B cell (primary cell): Measurements from ENCODE around the gene ARHGEF10L. TPM values are rescaled to one million over a fixed set of nuclear protein-coding genes. Genes with fewer than 3 reads are reported as not detected.

Source experiments
- ATAC-seq: fragments of 200-7000 bp; cut with Tn5 transposase; one replicate; pipeline ENCODE4 v1.10.0; 2021; ENCODE audit warnings: low read depth, mild to moderate bottlenecking, moderate number of reproducible peaks, moderate library complexity
- CTCF ChIA-PET: fragments of 350-600 bp; sonication (Branson Sonifier 250); formaldehyde crosslinking; loops from one replicate; lab custom pipeline; 2021; ENCODE audit warnings: antibody characterized with exemption, inconsistent platforms; lab: Charles Lee
- POLR2A ChIA-PET: fragments of 350-600 bp; sonication (Branson Sonifier 250); formaldehyde crosslinking; loops from one replicate; lab custom pipeline; 2021; ENCODE audit warnings: antibody characterized with exemption; lab: Charles Lee
- DNase-seq: peaks from one replicate; pipeline ENCODE4 v3.0.0; 2013
- H2AFZ ChIP-seq: 2 replicates; pipeline ENCODE4 v1.6.1; 2012; ENCODE audit warnings: mild to moderate bottlenecking, low read depth, low read length; ENCODE audit not compliant: insufficient read depth, poor library complexity, severe bottlenecking
- H3K27ac ChIP-seq, 2 donors: 1 replicate in 1 of 2; 2 replicates in 1 of 2; pipeline ENCODE4 v1.5.1; 2012 to 2013; ENCODE audit warnings: low read length in 2 of 2, mild to moderate bottlenecking in 2 of 2, moderate library complexity in 1 of 2
- H3K27me3 ChIP-seq, 4 experiments: fragments of 200-600 bp in 1 of 4; sonication (generic) in 1 of 4; replicated peaks in 1 of 4; 1 replicate in 2 of 4; 2 replicates in 2 of 4; pipeline versions ENCODE4 v1.6.1 to v1.7.0; 2013 to 2016; ENCODE audit warnings: low read length in 3 of 4, mild to moderate bottlenecking in 2 of 4, mixed read lengths in 1 of 4, moderate library complexity in 1 of 4; ENCODE audit not compliant: insufficient read depth in 4 of 4, control insufficient read depth in 3 of 4; ENCODE audit errors: control extremely low read depth in 1 of 4
- H3K36me3 ChIP-seq, 2 experiments: replicated peaks in 1 of 2; 1 replicate in 1 of 2; 2 replicates in 1 of 2; pipeline versions ENCODE4 v1.6.1 to v1.7.1; 2013; ENCODE audit warnings: low read length in 1 of 2; ENCODE audit not compliant: insufficient read depth in 2 of 2, control insufficient read depth in 1 of 2; ENCODE audit errors: control extremely low read depth in 1 of 2, extremely low read depth in 1 of 2
- H3K4me1 ChIP-seq, 2 donors: fragments of 200-600 bp in 1 of 2; sonication (generic) in 1 of 2; 1 replicate in 1 of 2; 2 replicates in 1 of 2; pipeline versions ENCODE4 v1.5.1 to v1.6.1; 2013 to 2017; ENCODE audit warnings: low read length in 2 of 2; ENCODE audit not compliant: control insufficient read depth in 2 of 2, insufficient read depth in 2 of 2
- H3K4me2 ChIP-seq: replicated peaks from 2 replicates; pipeline ENCODE3; 2012; ENCODE audit warnings: mild to moderate bottlenecking, low read depth, low read length; ENCODE audit not compliant: poor library complexity, severe bottlenecking
- H3K4me3 ChIP-seq, 5 experiments: fragments of 200-600 bp in 1 of 5; sonication (generic) in 1 of 5; 1 replicate in 3 of 5; 2 replicates in 2 of 5; pipeline versions ENCODE4 v1.5.1 to v1.7.0; 2011 to 2016; ENCODE audit warnings: low read length in 4 of 5, mild to moderate bottlenecking in 4 of 5, low read depth in 2 of 5, control low read depth in 1 of 5, moderate library complexity in 1 of 5; ENCODE audit not compliant: insufficient read depth in 1 of 5; ENCODE audit errors: control extremely low read depth in 1 of 5, extremely low read depth in 1 of 5
- H3K79me2 ChIP-seq: fragments of 200-600 bp; sonication (generic); one replicate; pipeline ENCODE4 v1.6.0; 2016; ENCODE audit warnings: low read length; ENCODE audit not compliant: control insufficient read depth, insufficient read depth
- H3K9ac ChIP-seq: fragments of 200-600 bp; sonication (generic); 2 replicates; pipeline ENCODE4 v1.6.1; 2017; ENCODE audit warnings: mild to moderate bottlenecking, low read length, moderate library complexity
- H3K9me3 ChIP-seq, 3 donors: one replicate each; pipeline versions ENCODE4 v1.6.1 to v1.7.1; 2013; ENCODE audit warnings: low read length in 2 of 3; ENCODE audit not compliant: control insufficient read depth in 2 of 3, insufficient read depth in 1 of 3; ENCODE audit errors: control extremely low read depth in 1 of 3
- H4K20me1 ChIP-seq: 2 replicates; pipeline ENCODE4 v1.6.0; 2012; ENCODE audit warnings: mild to moderate bottlenecking, low read length; ENCODE audit not compliant: insufficient read depth, control insufficient read depth, poor library complexity, severe bottlenecking
- H3K27ac Mint-ChIP-seq: one replicate; pipeline ENCODE4 v1.8.0; 2021; ENCODE audit warnings: mixed read lengths
- H3K27me3 Mint-ChIP-seq: one replicate; pipeline ENCODE4 v1.8.0; 2021; ENCODE audit warnings: mixed read lengths
- H3K4me1 Mint-ChIP-seq: one replicate; pipeline ENCODE4 v1.8.0; 2021; ENCODE audit warnings: mixed read lengths
- H3K4me3 Mint-ChIP-seq: one replicate; pipeline ENCODE4 v1.8.0; 2021; ENCODE audit warnings: mixed read lengths
- H3K9me3 Mint-ChIP-seq: one replicate; pipeline ENCODE4 v1.8.0; 2022; ENCODE audit warnings: mixed read lengths; ENCODE audit not compliant: insufficient read depth
- EZH2 ChIP-seq: IDR thresholded peaks from 2 replicates; pipeline ENCODE4 v1.6.1; 2012; ENCODE audit warnings: borderline replicate concordance, low read depth, mild to moderate bottlenecking, moderate library complexity, low read length; ENCODE audit not compliant: insufficient read depth, poor library complexity, severe bottlenecking
- WGBS: methylation state at CpG from one replicate; pipeline ENCODE4 v1.1.5; 2013; ENCODE audit warnings: missing lambda C conversion rate; ENCODE audit not compliant: insufficient coverage; 5-methylcytosine and 5-hydroxymethylcytosine counted together
- intact Hi-C: fragments of 100-400 bp; cut with micrococcal nuclease; formaldehyde crosslinking; loops from one replicate; pipeline ENCODE4 v1.10.0; 2022
- polyA plus RNA-seq: library from polyadenylated mRNA; depleted of rRNA; stranded (reverse); fragments of >200 nt; gene quantifications from 2 replicates; pipeline ENCODE4 v1.2.3, GENCODE V29; 2012
- total RNA-seq, 2 donors: library from RNA; stranded (reverse); fragments of 120-200 nt in 1 of 2; gene quantifications; 1 replicate in 1 of 2; 2 replicates in 1 of 2; pipeline versions ENCODE4 v1.2.3 to v1.2.4, GENCODE V29; 2013 to 2022
- TF ChIP-seq, protein P1 (sequence below): fragments of 200-600 bp; IDR thresholded peaks from one replicate; pipeline ENCODE4 v1.8.0; 2022; ENCODE audit warnings: antibody characterized with exemption, mild to moderate bottlenecking

The ARHGEF10L gene
- total and polyA plus RNA-seq, 2 donors (not counting 1 experiment from before 2014, with no cell fraction given), result 2.0 to 4.9 TPM

DNA sequence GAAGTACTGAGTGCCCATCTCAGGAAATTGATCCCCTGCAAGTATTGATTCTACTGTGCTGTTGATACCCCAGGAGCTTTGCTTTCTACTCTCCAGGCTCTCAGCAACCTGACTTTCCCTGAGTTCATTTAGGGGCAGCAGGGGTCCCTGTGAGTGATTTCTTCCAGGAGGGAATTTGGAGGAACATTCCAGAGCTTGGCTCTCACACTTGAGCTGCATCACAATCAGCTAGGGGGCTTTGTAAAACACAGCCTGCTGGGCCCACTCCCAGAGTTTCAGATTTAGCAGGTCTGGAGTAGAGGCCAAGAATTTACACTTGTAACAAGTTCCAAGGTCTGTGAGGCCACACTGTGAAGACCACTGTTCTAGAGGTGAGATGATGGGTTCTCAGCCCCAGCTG is 199.6 kb downstream of the ARHGEF10L start:
- H3K27ac ChIP-seq, result no peak overlapping the region
- no peak for TF ChIP-seq EZH2
- TF ChIP-seq, protein P1, sequence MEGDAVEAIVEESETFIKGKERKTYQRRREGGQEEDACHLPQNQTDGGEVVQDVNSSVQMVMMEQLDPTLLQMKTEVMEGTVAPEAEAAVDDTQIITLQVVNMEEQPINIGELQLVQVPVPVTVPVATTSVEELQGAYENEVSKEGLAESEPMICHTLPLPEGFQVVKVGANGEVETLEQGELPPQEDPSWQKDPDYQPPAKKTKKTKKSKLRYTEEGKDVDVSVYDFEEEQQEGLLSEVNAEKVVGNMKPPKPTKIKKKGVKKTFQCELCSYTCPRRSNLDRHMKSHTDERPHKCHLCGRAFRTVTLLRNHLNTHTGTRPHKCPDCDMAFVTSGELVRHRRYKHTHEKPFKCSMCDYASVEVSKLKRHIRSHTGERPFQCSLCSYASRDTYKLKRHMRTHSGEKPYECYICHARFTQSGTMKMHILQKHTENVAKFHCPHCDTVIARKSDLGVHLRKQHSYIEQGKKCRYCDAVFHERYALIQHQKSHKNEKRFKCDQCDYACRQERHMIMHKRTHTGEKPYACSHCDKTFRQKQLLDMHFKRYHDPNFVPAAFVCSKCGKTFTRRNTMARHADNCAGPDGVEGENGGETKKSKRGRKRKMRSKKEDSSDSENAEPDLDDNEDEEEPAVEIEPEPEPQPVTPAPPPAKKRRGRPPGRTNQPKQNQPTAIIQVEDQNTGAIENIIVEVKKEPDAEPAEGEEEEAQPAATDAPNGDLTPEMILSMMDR, result no peak
- H3K27me3 ChIP-seq, result peaks cover 0 to 8% (median 0%) of the 10 kb centered on the region in 4 experiments
- no peak for DNase-seq
- no peak overlapping the region for H3K9ac ChIP-seq
- Mint-ChIP-seq H3K4me1 (no peaks in the 10 kb centered on the region), H3K27ac (no peak overlapping the region), H3K4me3 (no peak overlapping the region), H3K27me3 (peaks cover 19% of the 10 kb centered on the region), H3K9me3 (no peaks in the 10 kb centered on the region)
- POLR2A ChIA-PET, result no interaction called here
- H3K4me1 ChIP-seq, result no peaks in the 10 kb centered on the region
- H3K36me3 ChIP-seq, result no peaks in the 10 kb centered on the region
- H3K4me2 ChIP-seq, result no peak overlapping the region
- no peaks in the 10 kb centered on the region for H4K20me1 ChIP-seq
- no peak for ATAC-seq
- intact Hi-C loops, result no loop called here
- CTCF ChIA-PET, result interaction anchor here (1.0 kb wide), 1 partner anchor 86 kb away, joined by 3 read pairs; no protein-coding TSS in a partner anchor
- no peak overlapping the region for H3K4me3 ChIP-seq
- no peak overlapping the region for H2AFZ ChIP-seq
- H3K9me3 ChIP-seq, result no peaks in the 10 kb centered on the region
- H3K79me2 ChIP-seq, result no peaks in the 10 kb centered on the region

DNA sequence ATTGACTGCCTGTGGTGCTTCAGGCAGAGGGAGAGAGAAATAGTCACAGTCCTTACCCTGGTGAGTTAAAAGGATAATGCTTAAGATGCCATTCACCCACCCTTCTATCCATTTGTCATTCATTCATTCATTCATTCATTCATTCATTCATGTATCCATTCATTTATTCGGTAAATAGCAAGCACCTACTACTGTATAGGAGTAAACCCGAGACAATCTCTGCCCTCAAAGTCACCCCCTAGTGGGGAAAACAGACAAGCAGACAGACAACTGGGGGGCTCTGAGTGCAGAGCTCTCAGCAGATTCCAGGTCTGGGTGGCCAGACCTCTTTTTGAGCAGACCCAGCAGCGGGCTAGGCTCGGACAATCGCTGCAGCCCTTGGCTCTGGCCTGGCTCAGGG is 201.6 kb downstream of the ARHGEF10L start:
- Histone ChIP-seq H3K4me3 (no peak overlapping the region), H3K9ac (no peak overlapping the region), H3K9me3 (no peaks in the 10 kb centered on the region), H3K36me3 (no peaks in the 10 kb centered on the region), H3K79me2 (no peaks in the 10 kb centered on the region), H3K27ac (no peak overlapping the region), H3K4me2 (no peak overlapping the region), H4K20me1 (no peaks in the 10 kb centered on the region), H2AFZ (no peak overlapping the region), H3K27me3 (peaks cover 0 to 8% (median 0%) of the 10 kb centered on the region in 4 experiments), H3K4me1 (no peaks in the 10 kb centered on the region)
- no peaks in the 10 kb centered on the region for H3K9me3 Mint-ChIP-seq
- H3K27ac Mint-ChIP-seq, result no peak overlapping the region
- ATAC-seq (no peak), DNase-seq (no peak)
- H3K4me3 Mint-ChIP-seq, result no peak overlapping the region
- H3K27me3 Mint-ChIP-seq, result peaks cover 21% of the 10 kb centered on the region
- WGBS, result 94% methylated on average over 5 of the region's 5 CpGs
- no peak for TF ChIP-seq EZH2
- TF ChIP-seq, protein P1, result no peak
- ChIA-PET CTCF (no interaction called here), POLR2A (no interaction called here)
- H3K4me1 Mint-ChIP-seq, result no peaks in the 10 kb centered on the region
- intact Hi-C loops, result no loop called here
